NCI-H128 (cell line): Measurements from ENCODE around the gene CCDC63.

ENCODE experiments used
- DNase-seq: peaks from one replicate; lab custom pipeline; 2025; ENCODE audit not compliant: unreplicated experiment; lab: John Stamatoyannopoulos, UW

The CCDC63 gene

DNA sequence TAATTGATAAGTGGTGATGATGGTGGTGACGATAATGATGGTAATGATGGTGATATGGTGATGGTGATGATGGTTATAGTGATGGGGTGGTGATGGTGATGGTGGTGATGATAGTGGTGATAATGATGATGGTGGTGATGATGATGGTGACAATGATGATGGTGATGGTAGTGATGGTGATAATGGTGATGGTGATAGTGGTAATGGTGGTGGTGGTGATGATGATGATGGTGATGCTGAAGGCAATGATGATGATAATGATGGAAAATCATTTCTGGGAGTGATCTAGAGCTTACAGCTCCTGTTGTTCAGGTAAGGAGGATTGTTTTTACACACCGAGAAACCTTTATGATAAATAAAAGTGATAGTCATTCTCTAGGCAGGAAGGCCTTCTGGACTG is 33.9 kb downstream of the CCDC63 start:
- no peak for DNase-seq

DNA sequence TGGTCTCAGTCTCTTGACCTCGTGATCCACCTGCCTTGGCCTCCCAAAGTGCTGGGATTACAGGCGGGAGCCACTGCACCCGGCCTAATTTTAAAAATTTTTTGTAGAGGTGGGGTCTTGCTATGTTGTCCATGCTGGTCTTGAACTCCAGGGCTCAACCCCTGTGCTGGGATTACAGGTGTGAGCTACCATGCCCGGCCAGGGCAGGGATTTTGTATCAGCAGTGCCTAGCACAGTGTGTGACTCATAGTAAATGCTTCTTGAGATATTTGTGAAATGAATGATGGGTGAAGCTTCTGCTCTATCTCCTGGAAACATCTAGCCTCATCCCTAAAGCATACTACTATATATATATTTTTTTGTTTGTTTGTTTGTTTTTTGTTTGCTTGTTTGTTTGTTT is 36.5 kb downstream of the CCDC63 start:
- no peak for DNase-seq

DNA sequence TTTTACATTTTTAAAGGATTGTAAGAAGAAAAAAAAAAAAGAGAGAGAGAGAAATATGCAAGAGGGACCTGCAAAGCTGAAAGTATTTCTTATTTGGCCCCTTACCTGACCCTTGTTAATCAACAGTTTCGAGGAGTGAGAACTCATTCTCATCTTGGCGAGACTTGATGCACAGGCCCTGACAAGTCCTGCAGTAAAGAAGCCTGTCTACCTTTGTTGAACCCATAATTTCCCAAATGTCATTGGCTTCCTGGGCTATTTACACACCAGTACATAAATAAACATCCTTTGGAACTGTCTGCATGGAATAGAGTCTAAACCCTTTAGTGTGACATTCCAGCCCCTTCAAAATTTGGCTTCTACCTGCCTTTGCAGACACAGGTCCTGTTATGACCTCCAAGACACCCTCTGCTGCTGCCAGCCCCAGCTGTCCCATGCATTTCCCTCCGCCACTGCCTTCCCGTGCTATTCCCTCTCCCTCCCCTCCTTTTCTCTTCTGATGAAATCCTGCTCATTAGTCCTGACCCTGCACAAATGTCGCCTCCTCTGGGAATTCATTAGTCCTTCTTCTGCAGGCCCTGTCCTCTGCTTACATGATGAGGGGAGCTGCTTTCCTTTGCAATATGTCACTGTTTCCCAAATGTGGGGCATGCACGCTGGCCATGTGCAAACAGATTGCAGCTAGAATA is 38.5 kb downstream of the CCDC63 start:
- no peak for DNase-seq

DNA sequence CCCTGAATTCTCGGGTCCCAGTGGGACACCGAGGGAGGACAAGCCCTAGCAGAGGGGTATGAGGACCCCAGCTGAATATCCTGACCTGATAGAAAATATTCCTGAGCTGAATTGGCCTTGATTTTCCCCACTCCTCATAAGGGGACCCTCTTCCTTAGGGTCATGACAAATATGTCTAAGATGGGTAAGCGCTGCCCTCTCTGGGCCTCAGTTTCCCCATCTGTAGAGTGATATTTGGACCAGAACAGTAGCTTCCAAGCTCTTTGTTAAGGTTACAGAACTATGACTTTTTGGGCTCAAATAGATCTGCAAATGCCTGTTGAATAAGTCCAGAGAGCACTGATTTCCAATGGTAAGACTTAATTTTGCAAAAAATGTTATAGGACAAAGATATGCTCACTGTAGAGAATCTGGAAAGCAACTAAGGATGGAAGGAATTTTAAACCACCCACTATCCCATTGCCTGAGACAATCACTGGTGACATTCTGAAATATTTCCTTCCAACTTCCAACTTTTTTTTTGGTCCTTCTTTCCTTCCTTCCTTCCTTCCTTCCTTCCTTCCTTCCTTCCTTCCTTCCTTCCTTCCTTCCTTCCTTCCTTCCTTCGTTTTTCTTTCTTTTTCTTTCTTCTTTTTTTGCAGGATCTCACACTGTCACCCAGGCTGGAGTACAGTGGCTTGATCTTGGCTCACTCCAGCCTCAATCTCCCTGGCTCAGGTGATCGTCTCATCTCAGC is 41.6 kb downstream of the CCDC63 start:
- DNase-seq = no peak

DNA sequence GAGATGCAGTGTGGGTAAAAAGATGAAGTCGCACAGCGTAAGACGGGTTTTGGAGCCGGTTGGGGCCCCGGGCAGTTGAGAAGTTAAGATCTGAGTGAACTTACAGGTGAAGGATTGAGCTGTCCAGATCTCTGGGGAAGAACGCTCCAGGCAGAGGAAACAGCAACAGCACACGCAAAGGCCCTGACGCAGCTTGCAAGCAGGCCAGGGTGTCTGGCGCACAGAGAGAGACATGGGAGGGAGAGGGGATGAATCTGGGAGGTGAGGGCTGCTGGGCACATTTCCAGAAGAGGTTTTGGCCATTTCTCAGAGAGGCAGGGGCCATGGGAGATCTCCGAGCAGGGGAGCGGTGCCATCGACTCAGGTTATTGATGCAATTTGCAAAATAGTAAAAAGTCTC is 42.6 kb downstream of the CCDC63 start:
- no peak for DNase-seq

DNA sequence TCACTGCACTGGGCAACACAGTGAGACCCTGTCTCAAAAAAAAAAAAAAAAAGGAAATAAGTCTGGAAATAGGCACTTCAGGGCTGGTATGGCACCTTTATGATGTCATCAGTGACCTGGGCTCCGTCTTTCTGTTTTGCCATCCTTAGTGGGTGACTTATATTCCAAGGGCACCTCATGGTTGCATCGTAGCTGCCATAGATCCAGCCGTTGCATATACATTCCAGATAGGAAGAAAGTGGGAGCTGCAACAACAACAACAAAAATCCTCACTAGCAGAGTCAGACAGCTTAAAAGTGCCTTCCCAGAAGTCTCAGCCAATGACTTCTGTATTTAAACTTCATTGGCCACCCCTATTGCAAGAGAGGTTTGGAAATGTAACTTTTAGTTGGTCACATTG is 47.2 kb downstream of the CCDC63 start:
- no peak for DNase-seq

DNA sequence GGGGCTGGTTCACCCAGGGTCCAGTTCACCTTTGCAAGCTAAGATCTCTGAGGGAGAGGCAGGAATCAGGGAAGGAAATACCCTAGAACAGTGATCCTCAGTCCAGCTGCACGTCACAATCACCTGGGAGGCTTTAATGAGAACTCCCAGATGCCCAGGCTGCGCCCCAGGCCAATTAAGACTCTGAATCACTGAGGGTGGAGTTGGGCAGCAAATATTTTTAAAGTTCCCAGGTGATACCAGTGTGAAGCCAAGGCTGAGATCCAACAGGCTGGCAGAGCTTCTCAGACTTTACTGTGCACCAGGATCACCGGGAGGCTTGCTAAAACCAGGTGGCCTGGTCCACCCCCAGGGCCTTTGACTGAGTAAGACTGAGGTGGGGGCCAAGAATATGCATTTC is 49.8 kb downstream of the CCDC63 start:
- no peak for DNase-seq

DNA sequence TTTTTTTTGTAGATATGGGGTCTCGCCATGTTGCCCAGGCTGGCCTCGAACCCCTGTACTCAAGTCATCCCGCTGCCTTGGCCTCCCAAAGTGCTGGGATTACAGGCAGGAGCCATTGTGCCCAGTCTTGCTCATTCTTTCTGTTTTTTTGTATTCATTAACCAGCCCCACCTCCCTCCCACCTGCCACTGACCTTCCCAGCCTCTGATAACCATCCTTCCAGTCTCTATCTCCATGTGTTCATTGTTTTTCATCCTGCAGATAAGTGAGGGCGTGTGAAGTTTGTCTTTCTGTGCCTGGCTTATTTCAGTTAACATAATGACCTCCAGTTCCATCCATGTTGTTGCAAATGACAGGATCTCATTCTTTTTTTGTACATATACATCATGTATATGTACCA is 54.6 kb downstream of the CCDC63 start:
- DNase-seq = no peak

DNA sequence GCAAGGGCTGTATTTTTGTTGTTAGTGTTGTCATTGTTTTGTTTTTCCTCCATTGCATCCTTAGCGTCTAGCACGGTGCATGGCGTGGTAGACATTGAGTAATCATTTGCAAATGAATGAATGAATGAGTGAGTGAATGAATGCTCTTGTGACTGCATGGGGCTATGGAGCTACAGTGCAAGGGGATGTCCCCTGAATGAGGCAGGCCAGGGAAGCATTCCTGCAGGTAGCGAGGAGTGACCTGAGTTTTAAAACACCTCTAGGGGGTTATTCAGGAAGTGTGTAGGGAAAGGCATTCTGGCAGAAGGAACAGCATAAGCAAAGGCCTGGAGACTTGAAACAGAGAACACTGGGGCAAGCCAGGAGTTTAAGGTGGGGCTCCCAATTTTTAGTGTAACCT is 56.7 kb downstream of the CCDC63 start:
- DNase-seq = no peak

DNA sequence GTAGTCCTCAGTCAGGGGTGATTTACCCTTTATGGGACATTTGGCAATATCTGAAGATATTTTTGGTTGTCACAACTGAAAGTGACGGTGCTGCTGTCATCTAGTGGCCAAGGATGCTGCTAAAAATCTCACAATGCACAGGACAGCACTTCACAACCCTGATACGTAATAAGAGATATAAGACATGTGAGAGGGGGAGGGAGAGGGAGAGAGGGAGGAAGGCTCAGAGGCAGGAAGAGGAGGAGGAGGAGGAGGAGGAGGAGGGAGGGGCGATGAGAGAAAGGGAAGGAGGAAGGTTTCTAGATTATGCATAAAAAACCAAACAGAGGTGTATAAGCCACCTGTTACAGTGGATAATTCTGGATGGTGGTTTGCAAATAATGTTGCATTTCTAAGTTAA is 59.3 kb downstream of the CCDC63 start:
- DNase-seq = no peak

DNA sequence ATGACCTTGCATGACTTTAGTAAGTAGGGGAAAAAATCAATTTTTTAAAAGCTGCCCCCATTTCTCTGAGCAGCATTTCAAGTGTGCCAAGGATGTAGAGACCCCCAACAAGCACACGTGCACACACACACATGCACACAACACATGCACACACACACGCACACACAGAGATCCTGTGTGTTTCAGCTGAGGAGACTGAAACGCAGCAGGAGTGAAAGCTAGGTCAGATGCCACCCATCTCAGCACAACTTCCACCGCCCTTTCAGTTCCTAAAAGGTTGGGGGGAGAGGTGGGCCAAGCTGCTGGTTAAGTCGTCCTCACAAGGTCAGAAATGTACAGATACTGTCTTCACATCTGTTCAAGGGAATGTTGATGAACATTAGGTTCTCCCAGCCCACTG is 59.7 kb downstream of the CCDC63 start:
- DNase-seq = no peak

DNA sequence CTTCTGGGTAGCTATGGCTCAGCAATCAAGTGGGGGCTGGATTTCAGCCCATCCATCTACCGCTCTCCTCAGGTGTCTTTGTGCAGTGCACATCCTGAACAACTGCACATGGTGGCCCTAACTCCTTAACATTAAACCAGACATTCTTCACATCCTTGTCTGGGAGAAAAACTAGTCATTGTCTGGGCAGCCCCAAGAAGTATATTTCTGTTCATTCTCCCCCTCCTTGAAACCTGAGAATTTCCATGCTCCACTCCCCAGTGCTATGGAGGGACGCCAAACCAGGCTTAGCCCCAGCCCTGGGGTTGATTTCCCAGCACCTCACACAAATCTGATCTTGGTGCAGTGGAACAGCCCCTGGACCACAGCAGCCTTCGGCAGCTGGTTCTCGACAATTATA is 60.2 kb downstream of the CCDC63 start:
- no peak for DNase-seq

DNA sequence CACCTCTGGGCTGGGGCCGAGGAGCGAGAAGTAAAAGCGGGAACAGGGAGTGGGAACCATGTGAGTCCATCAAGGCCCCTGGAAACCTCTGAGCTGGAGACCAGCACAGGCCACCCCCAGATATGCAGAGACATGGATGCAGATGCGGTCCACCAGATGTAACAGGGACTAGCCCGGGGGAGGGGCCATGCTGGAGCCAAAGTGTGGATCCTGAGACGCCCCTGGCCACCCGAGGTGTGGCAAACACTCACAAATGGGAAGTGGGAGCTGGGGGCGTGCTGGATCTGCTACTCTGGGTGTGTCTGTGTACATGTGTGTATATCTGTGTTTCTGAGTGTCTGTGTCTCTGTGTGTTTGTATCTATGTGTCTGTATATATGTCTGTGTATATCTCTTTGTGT is 60.8 kb downstream of the CCDC63 start:
- no peak for DNase-seq

DNA sequence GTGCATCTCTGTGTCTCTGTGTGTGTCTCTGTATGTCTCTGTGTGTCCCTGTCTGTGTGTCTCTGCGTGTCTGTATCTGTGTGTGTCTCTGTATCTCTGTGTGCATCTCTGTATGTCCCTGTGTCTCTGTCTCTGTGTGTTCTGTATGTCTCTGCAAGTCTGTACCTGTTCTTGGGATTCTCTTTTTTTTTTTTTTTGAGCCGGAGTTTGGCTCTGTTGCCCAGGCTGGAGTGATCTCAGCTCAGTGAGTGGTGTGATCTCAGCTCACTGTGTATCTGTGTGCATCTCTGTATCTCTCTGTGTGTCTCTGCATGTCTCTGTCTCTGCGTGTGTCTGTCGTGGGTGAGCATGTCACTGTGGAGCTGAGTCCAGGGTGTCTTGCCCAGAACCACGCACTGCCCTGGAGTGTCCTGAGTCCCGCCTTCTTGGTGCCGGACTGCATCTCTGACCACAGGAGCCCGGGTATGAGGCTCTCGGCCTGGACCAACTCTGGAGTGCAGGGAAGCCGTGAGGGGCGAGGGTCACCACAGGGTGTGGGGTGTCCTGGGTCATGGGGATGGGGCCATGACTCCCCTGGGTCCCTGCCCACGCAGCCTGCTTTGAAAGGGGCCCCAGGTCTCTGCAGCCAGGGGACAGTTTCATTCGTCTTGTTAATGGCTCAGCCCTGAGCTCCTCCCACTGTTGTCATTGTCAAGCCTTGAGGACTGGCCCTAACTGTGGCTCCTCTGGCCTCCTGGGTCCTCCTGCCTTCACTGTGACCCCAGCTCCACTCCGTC is 61.8 kb downstream of the CCDC63 start:
- no peak for DNase-seq

DNA sequence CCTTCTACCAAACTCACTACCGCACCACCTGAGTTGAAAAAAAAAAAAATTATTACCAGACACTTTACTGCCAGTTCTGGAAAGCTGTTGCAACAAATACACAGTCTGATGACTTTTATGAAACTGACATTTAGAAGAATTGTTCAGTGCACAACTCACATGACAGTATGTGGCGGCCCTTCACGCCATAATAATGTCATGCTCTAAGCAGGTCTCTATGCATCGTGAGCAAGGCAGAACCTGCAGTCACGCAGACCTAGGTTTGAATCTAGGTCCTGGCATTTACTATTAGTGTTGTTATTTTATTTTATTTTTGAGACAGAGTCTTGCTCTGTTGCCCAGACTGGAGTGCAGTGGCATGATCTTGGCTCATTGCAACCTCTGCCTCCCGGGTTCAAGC is 65.5 kb downstream of the CCDC63 start:
- no peak for DNase-seq

DNA sequence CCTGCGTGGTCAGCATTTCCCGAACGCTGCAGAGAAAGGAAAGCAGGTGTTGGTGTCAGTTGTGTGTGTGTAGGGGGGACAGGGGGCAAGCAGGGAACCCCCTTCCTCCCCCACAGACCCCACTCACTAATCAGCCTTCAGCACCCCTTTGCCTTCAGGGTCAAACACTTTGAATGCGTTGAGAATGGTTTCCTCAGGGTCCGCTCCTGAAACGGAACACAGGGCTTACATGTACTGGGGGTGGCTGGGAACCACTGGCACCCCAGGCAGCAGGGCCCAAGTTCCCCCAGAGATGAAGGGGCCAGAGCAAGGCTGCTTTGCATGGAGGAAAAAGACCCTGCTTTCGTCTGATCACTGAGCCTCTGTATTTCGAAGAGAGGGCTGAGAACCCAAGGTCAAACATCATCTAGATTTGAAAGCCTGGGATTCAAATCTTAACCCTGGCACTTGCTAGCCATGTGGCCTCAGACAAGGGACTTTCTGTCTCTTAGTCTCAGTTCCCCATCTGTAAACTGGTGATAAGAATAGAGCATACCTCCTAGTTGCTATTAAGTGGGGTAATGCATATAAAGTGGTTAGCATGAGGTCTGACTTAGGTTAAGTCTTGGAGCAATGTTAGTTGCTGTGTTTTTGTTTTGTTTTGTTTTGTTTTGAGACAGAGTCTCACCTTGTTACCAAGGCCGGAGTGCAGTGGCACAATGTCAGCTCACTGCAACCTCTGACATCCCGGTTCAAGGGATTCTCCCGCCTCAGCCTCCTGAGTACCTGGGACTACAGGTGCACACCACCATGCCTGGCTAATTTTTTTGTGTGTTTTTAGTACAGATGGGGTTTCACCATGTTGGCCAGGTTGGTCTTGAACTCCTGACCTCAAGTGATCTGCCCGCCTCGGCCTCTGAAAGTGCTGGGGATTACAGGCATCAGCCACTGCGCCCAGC is 66.6 kb downstream of the CCDC63 start:
- no peak for DNase-seq

DNA sequence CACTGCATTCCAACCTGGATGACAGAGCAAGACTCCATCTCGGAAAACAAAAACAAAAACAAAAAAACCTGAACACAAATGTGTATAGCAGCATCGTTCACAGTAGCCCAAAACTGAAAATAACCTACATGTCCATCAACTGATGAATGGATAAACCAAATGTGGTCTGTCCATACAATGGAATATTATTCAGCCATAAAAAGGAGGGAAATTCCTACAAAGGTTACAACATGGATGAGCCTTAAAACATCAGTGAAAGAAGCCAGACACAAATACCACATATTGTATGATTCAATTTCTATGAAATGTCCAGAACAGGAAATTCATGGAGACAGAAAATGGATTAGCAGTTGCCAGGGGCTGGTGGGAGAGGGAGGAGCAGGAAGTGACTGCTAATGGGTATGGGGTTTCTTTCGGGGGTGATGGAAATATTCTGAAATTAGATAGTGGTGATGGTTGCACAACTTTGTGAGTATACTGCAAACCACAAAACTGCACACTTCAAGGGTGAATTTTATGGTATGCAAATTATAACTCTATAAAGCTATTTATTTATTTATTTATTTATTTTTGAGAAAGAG is 69.6 kb downstream of the CCDC63 start:
- no peak for DNase-seq

DNA sequence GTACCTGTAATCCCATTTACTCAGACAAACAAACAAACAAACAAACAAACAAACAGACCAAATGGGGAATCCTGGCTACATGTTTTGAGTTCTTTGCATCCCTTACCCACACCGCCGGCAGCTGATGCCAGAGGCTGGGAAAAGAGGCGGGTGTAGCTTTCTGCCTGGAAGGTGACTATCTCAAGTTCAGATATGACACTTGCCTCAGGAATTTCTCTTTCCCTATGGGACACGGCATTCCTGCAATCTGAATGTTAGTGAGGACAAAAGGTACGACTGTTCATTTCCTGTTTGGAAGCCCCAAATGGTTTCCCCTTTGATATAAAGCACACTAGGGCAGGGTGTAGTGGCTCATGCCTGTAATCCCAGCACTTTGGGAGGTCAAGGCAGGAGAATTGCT is 70.7 kb downstream of the CCDC63 start:
- DNase-seq = no peak

DNA sequence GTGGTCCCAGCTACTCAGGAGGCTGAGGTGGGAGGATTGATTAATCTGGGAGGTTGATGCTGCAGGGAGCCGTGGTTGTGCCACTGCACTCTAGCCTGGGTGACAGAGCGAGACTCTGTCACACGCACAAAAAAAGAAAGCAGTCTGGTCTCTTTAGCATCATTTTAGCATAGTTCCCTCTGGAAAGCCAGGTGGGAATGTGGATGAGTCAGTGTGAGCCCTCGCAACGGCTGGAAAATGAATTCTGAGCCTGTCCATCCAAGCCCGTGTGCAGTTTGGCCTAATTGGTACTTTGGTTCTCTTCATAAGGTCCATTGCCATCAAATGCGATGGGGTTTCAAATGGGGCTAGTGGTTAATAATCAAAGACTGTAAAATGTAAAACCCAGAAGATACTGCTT is 71.2 kb downstream of the CCDC63 start:
- DNase-seq = no peak

DNA sequence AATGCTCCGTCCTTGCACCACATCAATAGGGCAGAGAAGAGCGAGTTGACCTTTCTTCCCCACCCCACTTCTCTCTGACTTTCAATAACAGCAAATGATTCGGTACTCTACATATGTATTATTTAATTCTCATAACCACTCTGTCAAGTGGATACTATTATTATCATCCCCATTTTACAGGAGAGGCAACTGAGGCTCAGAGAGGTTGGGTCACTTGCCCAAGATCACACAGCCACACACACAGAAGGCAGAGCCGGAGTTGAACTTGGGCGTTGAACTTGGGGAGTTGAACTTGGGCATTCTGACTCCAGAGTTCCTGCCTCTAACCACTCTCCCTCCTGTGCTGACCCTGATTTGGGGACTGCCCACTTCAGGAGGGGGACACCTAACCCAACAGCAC is 72.9 kb downstream of the CCDC63 start:
- no peak for DNase-seq
